ES-I3 (cell line): ENCODE measurements around the gene KDF1.

Experiments used
- H3K36me3 ChIP-seq: 2 replicates; pipeline ENCODE4 v1.6.1; 2013; ENCODE audit warnings: mild to moderate bottlenecking, low read length, control low read depth, moderate library complexity; ENCODE audit not compliant: insufficient read depth
- H3K4me1 ChIP-seq: 2 replicates; pipeline ENCODE4 v1.6.1; 2013; ENCODE audit warnings: mild to moderate bottlenecking, control low read depth, low read length; ENCODE audit not compliant: insufficient read depth
- H3K9ac ChIP-seq: 2 replicates; pipeline ENCODE4 v1.6.1; 2013; ENCODE audit warnings: low read depth, mild to moderate bottlenecking, low read length, moderate library complexity
- H3K9me3 ChIP-seq: 2 replicates; pipeline ENCODE4 v1.6.1; 2013; ENCODE audit warnings: mild to moderate bottlenecking, low read length, moderate library complexity; ENCODE audit not compliant: control insufficient read depth, insufficient read depth

Gene KDF1

GRCh38 chr1:26907071-26907917, 53.0 kb downstream of the KDF1 start:
- H3K4me1 ChIP-seq = no peaks in the 10 kb centered on the region
- H3K36me3 ChIP-seq = no peaks in the 10 kb centered on the region
- H3K9me3 ChIP-seq = no peaks in the 10 kb centered on the region
- no peak overlapping the region for H3K9ac ChIP-seq

GRCh38 chr1:26900815-26901511, 59.3 kb downstream of the KDF1 start:
- Histone ChIP-seq H3K9ac (peak overlapping the region; percentile 97), H3K9me3 (no peaks in the 10 kb centered on the region), H3K36me3 (no peaks in the 10 kb centered on the region), H3K4me1 (peaks cover 5% of the 10 kb centered on the region; the same call in 1 of the 2 replicates)

- Histone ChIP-seq H3K36me3 (no peaks in the 10 kb centered on the region), H3K9ac (peak within 1 kb of the TSS; percentile 97), H3K4me1 (peaks cover 5% of the 10 kb centered on the region; the same call in 1 of the 2 replicates), H3K9me3 (no peaks in the 10 kb centered on the region)
Measured at GRCh38 chr1:26900001-26900814, 60.1 kb downstream of the KDF1 start, which contains the start of gene GPATCH3. Gene GPATCH3, minus strand, starts transcription at chr1:26900467. Its CDS starts 25 bp downstream, at chr1:26900442.
